HG03558 (cell line): ENCODE measurements around the gene MARCO.
"Not testable (repeated sequence)": the region's sequence is repeated elsewhere in the genome, so short reads cannot be mapped to it uniquely, and the experiment has no call there.

Experiments
- ATAC-seq: cut with Tn5 transposase; IDR thresholded peaks from one replicate; pipeline ENCODE4 v1.9.1; 2021; ENCODE audit warnings: moderate number of reproducible peaks; ENCODE audit not compliant: unreplicated experiment; ENCODE audit errors: extremely low read depth

Gene MARCO

GRCh38 chr2:118925476-118925875 is 16.5 kb upstream of the MARCO start:
- ATAC-seq = no peak

GRCh38 chr2:118925981-118926380 is 16.0 kb upstream of the MARCO start:
- ATAC-seq = no peak

DNA sequence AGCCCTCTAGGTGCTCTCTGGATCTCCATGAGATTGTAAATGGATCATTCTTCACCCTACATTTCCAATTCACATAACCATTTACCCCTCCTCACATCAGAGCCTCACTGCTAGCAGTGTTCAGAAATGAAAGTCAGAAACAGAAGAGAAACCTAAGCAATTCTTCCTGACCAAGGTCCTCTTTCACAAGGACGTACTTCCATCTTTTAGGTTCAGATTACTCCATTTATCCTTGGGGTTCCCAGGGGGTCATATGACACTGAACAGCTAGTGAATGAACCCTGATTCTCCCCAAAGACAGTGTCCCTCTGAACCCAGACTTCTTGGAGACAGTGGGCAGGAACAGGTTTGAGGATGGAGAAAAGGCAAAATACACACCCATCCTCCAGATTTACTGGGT is 12.9 kb upstream of the MARCO start:
- ATAC-seq = no peak

GRCh38 chr2:118932949-118933348 is 9.0 kb upstream of the MARCO start:
- ATAC-seq = no peak

GRCh38 chr2:118936306-118936705 is 5.7 kb upstream of the MARCO start:
- no peak for ATAC-seq

GRCh38 chr2:118936936-118937335 is 5.1 kb upstream of the MARCO start:
- no peak for ATAC-seq

GRCh38 chr2:118937817-118938216 is 4.2 kb upstream of the MARCO start:
- no peak for ATAC-seq

DNA sequence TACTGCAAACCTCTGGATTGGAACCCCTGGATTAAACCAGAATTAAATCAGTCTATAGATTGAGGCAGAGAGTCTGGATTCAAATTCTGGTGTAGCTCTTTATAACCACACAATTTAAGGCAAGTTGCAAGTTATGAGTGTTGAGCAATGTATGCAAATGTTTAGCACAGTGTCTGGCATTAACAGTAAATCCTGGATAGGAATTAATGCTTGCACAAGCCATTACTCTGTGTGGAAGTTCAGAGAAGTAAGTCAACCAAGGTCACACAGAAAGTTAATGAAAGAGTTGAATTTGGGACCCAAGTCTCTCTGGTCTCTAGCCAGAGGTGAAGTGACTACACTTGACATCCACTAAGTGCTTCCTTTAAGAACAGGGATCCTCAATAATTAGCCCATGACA is 2.0 kb upstream of the MARCO start:
- no peak for ATAC-seq

- ATAC-seq = no peak
Observed at GRCh38 chr2:118940486-118941120, 1.4 kb upstream of the MARCO start.

DNA sequence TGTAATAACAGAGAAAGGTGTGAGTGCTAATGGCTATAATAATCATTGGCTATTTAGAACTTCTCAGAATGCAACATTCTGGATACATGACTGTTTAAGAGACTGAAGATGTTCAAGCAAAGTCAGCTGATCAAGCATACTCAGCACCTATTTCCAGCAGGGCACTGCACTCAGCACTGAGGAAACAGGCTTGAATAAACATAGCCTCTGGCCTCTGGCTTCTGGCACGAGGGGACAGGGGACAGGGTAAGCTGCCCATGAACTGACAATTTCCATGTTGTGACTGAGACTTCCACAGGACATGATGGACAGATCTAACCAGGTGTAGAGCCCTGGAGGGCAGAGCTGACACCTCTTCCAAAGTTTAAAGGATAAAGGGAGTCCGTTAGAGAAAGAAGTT is 1.3 kb downstream of the MARCO start:
- no peak for ATAC-seq

GRCh38 chr2:118945881-118946280 is 3.9 kb downstream of the MARCO start:
- ATAC-seq = no peak

DNA sequence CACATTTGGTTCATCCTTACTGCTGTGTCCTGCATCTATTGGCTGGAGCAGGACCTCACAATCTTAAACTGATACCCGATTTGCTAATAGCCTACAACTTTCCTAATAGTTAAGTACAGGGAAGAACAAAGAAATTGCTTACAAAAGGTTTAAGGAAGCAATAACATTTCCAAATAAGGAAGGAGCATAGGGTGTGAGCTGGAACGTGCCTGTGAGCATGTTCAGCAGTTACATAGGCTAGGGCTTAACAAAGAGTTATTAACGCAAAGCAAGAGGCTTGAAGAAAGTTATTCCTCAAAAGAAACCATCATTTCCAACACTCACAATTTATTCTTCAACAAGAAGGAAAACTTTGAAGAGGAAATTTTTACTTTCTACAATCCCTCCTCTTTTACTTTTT is 6.3 kb downstream of the MARCO start:
- not testable (repeated sequence) for ATAC-seq

DNA sequence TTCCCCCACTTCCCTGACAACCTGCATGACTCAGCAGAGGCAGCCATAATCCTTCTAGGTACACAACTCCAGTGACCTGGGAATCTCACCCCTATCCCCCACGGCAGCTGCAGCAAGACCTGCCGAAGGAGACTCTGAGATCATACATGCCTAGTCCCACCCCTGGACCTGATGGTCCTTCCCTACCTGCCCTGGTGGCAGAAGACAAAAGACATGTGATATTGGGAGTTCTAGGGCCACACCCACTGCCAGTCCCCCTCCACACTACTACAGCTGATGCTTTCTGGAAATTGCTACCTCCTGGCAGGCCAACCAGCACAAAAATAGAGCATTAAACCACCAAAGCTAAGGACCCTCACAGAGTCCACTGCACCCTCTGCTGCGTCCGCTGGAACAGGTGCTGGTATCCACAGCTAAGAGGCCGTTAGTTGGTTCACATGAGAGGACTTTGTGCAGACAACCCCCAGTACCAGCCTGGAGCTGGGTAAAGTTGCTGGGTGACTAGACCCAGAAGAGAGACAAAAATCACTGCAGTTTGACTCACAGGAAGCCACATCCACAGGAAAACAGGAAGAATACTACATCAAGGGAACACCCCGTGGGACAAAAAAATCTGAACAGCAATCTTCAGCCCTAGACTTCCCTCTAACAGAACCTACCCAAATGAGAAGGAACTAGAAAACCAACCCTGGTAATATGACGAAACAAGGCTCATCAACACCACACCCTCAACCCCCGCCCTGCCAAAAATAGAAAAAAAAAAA is 12.5 kb downstream of the MARCO start:
- ATAC-seq = no peak

GRCh38 chr2:118965737-118966136 is 23.7 kb downstream of the MARCO start:
- no peak for ATAC-seq

GRCh38 chr2:118967124-118967880 is 25.3 kb downstream of the MARCO start:
- ATAC-seq = no peak

GRCh38 chr2:118968042-118968441 is 26.0 kb downstream of the MARCO start:
- no peak for ATAC-seq

- ATAC-seq = no peak
Observed at GRCh38 chr2:118968961-118969733, 27.2 kb downstream of the MARCO start.

GRCh38 chr2:118969734-118970395 is 27.9 kb downstream of the MARCO start:
- ATAC-seq = no peak

DNA sequence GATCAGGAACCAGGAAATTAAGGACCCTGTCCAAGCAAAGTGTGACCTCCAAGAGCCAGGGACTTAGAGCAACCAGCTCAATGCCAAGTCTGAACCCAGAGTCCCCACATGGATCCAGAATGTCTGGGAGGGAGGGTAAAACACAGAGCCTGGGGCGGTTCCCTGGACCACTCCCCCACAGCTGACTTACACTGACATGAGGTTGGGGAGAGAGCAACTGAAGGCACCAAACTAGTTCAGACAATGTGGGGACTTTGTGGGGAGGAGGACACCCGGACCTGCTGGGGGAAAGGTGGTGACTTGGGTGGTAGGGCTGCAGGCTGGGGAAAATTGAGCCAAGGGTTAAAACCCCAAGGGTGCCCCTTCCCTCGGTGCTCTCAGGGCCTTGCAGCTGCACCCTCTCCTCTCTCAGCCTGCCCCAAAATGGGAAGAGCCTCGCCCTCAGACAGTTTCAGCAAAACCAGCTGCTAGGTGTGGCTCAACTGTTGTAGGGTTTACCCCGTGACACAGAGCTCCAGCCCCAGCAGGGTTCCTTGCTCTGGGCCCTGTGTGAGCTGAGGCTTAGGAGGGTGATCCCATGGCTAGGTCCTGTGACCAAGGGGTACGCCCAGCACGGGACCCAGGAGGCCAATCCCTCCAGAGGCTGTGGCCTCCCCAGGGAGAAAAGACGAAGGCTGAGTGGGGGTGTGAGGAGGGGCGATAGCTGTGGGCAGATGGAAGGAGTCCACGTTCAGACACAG is 28.6 kb downstream of the MARCO start:
- ATAC-seq = no peak
